ENCODE results near the gene FITM1. TPM values are rescaled to one million over a fixed set of nuclear protein-coding genes. Genes with fewer than 3 reads are reported as not detected.
"Not testable (repeated sequence)": the region's sequence is repeated elsewhere in the genome, so short reads cannot be mapped to it uniquely, and the experiment has no call there.

FITM1 gene
- total RNA-seq, 1 experiment from 2014 or later = 0.55 TPM

GRCh38 chr14:24100982-24101494 lies 29.4 kb upstream of the FITM1 start:
- H3K9me3 ChIP-seq (ENCODE audit: low read length) = no peaks in the 10 kb centered on the region
- no peak overlapping the region for H3K27ac ChIP-seq (ENCODE audit: low read length)
- ChIA-PET POLR2A (ENCODE audit: unreplicated experiment) (no interaction called here), CTCF (no interaction called here)
- DNase-seq (no peak), ATAC-seq (no peak)
- no peak overlapping the region for H3K9ac ChIP-seq (ENCODE audit: low read length)
- no TSS peak for BruUV-seq (replicated peaks)
- no peaks in the 10 kb centered on the region for H3K4me1 ChIP-seq (ENCODE audit: insufficient read depth, low read length)
- H3K79me2 ChIP-seq (ENCODE audit: low read length) = no peaks in the 10 kb centered on the region
- intact Hi-C loops (cut with micrococcal nuclease) = no loop called here
- H3K4me2 ChIP-seq (ENCODE audit: low read length) = no peak overlapping the region
- no peaks in the 10 kb centered on the region for H3K36me3 ChIP-seq (ENCODE audit: low read depth, low read length)
- no peaks in the 10 kb centered on the region for H3K9me2 ChIP-seq (replicated peaks; ENCODE audit: low read length)
- no peaks in the 10 kb centered on the region for H3F3A ChIP-seq (ENCODE audit: low read length, unreplicated experiment)
- TF ChIP-seq EZH2phosphoT487 (IDR thresholded peaks at IDR 0.05; ENCODE audit: borderline replicate concordance, low read length) = no peak
- no peak for TF ChIP-seq EZH2 (IDR thresholded peaks at IDR 0.05; ENCODE audit: low read length, unreplicated experiment)
- TF ChIP-seq, protein P1, sequence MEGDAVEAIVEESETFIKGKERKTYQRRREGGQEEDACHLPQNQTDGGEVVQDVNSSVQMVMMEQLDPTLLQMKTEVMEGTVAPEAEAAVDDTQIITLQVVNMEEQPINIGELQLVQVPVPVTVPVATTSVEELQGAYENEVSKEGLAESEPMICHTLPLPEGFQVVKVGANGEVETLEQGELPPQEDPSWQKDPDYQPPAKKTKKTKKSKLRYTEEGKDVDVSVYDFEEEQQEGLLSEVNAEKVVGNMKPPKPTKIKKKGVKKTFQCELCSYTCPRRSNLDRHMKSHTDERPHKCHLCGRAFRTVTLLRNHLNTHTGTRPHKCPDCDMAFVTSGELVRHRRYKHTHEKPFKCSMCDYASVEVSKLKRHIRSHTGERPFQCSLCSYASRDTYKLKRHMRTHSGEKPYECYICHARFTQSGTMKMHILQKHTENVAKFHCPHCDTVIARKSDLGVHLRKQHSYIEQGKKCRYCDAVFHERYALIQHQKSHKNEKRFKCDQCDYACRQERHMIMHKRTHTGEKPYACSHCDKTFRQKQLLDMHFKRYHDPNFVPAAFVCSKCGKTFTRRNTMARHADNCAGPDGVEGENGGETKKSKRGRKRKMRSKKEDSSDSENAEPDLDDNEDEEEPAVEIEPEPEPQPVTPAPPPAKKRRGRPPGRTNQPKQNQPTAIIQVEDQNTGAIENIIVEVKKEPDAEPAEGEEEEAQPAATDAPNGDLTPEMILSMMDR (conservative IDR thresholded peaks at IDR 0.05; ENCODE audit: low read depth, low read length) = no peak
- no peak overlapping the region for H2AFZ ChIP-seq (ENCODE audit: low read length)
- H4K20me1 ChIP-seq (ENCODE audit: low read length) = no peaks in the 10 kb centered on the region
- no peaks in the 10 kb centered on the region for H3K27me3 ChIP-seq (ENCODE audit: low read length)
- H3K4me3 ChIP-seq (ENCODE audit: low read length) = no peak overlapping the region

- Histone ChIP-seq H3K79me2 (ENCODE audit: low read length) (no peaks in the 10 kb centered on the region), H3K27me3 (ENCODE audit: low read length) (no peaks in the 10 kb centered on the region), H3K9me2 (replicated peaks; ENCODE audit: low read length) (no peaks in the 10 kb centered on the region), H3K27ac (ENCODE audit: low read length) (no peak overlapping the region), H3K9me3 (ENCODE audit: low read length) (no peaks in the 10 kb centered on the region), H3K36me3 (ENCODE audit: low read depth, low read length) (no peaks in the 10 kb centered on the region), H3K4me1 (ENCODE audit: insufficient read depth, low read length) (peaks cover 3% of the 10 kb centered on the region; the same call in 1 of the 2 replicates), H3F3A (ENCODE audit: low read length, unreplicated experiment) (no peaks in the 10 kb centered on the region), H4K20me1 (ENCODE audit: low read length) (no peaks in the 10 kb centered on the region), H2AFZ (ENCODE audit: low read length) (no peak overlapping the region), H3K9ac (ENCODE audit: low read length) (no peak overlapping the region), H3K4me2 (ENCODE audit: low read length) (no peak overlapping the region), H3K4me3 (ENCODE audit: low read length) (no peak overlapping the region)
- no peak for DNase-seq
- ChIA-PET POLR2A (ENCODE audit: unreplicated experiment) (no interaction called here), CTCF (no interaction called here)
- BruUV-seq (replicated peaks) = no TSS peak
- ATAC-seq = no peak
- TF ChIP-seq EZH2 (IDR thresholded peaks at IDR 0.05; ENCODE audit: low read length, unreplicated experiment) = no peak
- TF ChIP-seq EZH2phosphoT487 (IDR thresholded peaks at IDR 0.05; ENCODE audit: borderline replicate concordance, low read length) = no peak
- TF ChIP-seq, protein P1 (conservative IDR thresholded peaks at IDR 0.05; ENCODE audit: low read depth, low read length) = no peak
- intact Hi-C loops (cut with micrococcal nuclease) = no loop called here
These were observed 28.0 kb upstream of the FITM1 start for GRCh38 chr14:24102357-24103048.

GRCh38 chr14:24103451-24103850 lies 27.0 kb upstream of the FITM1 start:
- ChIA-PET POLR2A (ENCODE audit: unreplicated experiment) (no interaction called here), CTCF (no interaction called here)
- BruUV-seq (replicated peaks) = TSS peak; percentile 12
- TF ChIP-seq EZH2phosphoT487 (IDR thresholded peaks at IDR 0.05; ENCODE audit: borderline replicate concordance, low read length) = no peak
- no peak for TF ChIP-seq EZH2 (IDR thresholded peaks at IDR 0.05; ENCODE audit: low read length, unreplicated experiment)
- TF ChIP-seq, protein P1 (conservative IDR thresholded peaks at IDR 0.05; ENCODE audit: low read depth, low read length) = no peak
- Histone ChIP-seq H3F3A (ENCODE audit: low read length, unreplicated experiment) (no peaks in the 10 kb centered on the region), H3K9me2 (replicated peaks; ENCODE audit: low read length) (no peaks in the 10 kb centered on the region), H3K27ac (ENCODE audit: low read length) (no peak overlapping the region), H3K79me2 (ENCODE audit: low read length) (no peaks in the 10 kb centered on the region), H3K36me3 (ENCODE audit: low read depth, low read length) (no peaks in the 10 kb centered on the region), H3K4me3 (ENCODE audit: low read length) (no peak overlapping the region), H3K4me2 (ENCODE audit: low read length) (no peak overlapping the region), H3K9ac (ENCODE audit: low read length) (no peak overlapping the region), H3K4me1 (ENCODE audit: insufficient read depth, low read length) (peaks cover 4% of the 10 kb centered on the region; the same call in 1 of the 2 replicates), H3K27me3 (ENCODE audit: low read length) (no peaks in the 10 kb centered on the region), H3K9me3 (ENCODE audit: low read length) (no peaks in the 10 kb centered on the region), H4K20me1 (ENCODE audit: low read length) (no peaks in the 10 kb centered on the region), H2AFZ (ENCODE audit: low read length) (no peak overlapping the region)
- DNase-seq (no peak), ATAC-seq (no peak)
- intact Hi-C loops (cut with micrococcal nuclease) = no loop called here

GRCh38 chr14:24105609-24106239 lies 24.7 kb upstream of the FITM1 start:
- H3K9ac ChIP-seq (ENCODE audit: low read length); H3K9me2 ChIP-seq (replicated peaks; ENCODE audit: low read length); H4K20me1 ChIP-seq (ENCODE audit: low read length); H3K4me3 ChIP-seq (ENCODE audit: low read length); H3K9me3 ChIP-seq (ENCODE audit: low read length); H3K27ac ChIP-seq (ENCODE audit: low read length); H3K36me3 ChIP-seq (ENCODE audit: low read depth, low read length); H2AFZ ChIP-seq (ENCODE audit: low read length); ATAC-seq; H3K27me3 ChIP-seq (ENCODE audit: low read length); H3K4me1 ChIP-seq (ENCODE audit: insufficient read depth, low read length); H3K79me2 ChIP-seq (ENCODE audit: low read length); H3F3A ChIP-seq (ENCODE audit: low read length, unreplicated experiment); H3K4me2 ChIP-seq (ENCODE audit: low read length); CTCF ChIA-PET; BruUV-seq (replicated peaks); DNase-seq: not testable (repeated sequence)
- POLR2A ChIA-PET (ENCODE audit: unreplicated experiment) = interaction anchor here (0.6 kb wide), 1 partner anchor 55 kb away, joined by 3 read pairs; no protein-coding TSS in a partner anchor
- intact Hi-C loops (cut with micrococcal nuclease) = loop anchor here (5.0 kb wide), 1 partner anchor 93 kb away; no protein-coding TSS in a partner anchor

Measured in PC-3 (cell line).